K562 (cell line): Measurements from ENCODE around the gene TNF. TPM values are rescaled to one million over a fixed set of nuclear protein-coding genes. Genes with fewer than 3 reads are reported as not detected.

Experiments used
- ARID2 ChIP-seq: fragments of 450-650 bp; IDR thresholded peaks from 2 replicates; pipeline ENCODE4 v1.6.1; 2017; ENCODE audit warnings: antibody characterized with exemption, mild to moderate bottlenecking
- EWSR1 ChIP-seq: fragments of 450-650 bp; IDR thresholded peaks from 2 replicates; pipeline ENCODE4 v1.6.1; 2018; ENCODE audit warnings: borderline replicate concordance, mild to moderate bottlenecking, low read depth, moderate library complexity; ENCODE audit not compliant: partially characterized antibody
- FOXK1 ChIP-seq: sonication (generic); formaldehyde crosslinking; IDR thresholded peaks from 2 replicates; pipeline ENCODE4 v1.8.0; 2022; ENCODE audit warnings: missing genetic modification reagents, mild to moderate bottlenecking, borderline replicate concordance
- GABPA ChIP-seq: fragments of 200-800 bp; sonication (Bioruptor generic); conservative IDR thresholded peaks from 2 replicates; pipeline ENCODE4 v1.6.1; 2016; ENCODE audit warnings: low read depth, missing genetic modification characterization, missing compliant biosample characterization
- GABPB1 ChIP-seq: sonication (generic); formaldehyde crosslinking; IDR thresholded peaks from 2 replicates; pipeline ENCODE4 v1.8.0; 2022; ENCODE audit warnings: mild to moderate bottlenecking, missing genetic modification reagents
- HDGF ChIP-seq: fragments of 450-650 bp; IDR thresholded peaks from 2 replicates; pipeline ENCODE4 v1.6.1; 2016
- KAT2B ChIP-seq: IDR thresholded peaks from one replicate; pipeline ENCODE4 v1.6.1; 2012; ENCODE audit warnings: low read depth, mild to moderate bottlenecking, control low read depth, inconsistent platforms, low read length, moderate library complexity
- KAT8 ChIP-seq: fragments of 450-650 bp; IDR thresholded peaks from 2 replicates; pipeline ENCODE4 v1.6.1; 2016; ENCODE audit warnings: low read depth, mild to moderate bottlenecking
- MTA2 ChIP-seq: fragments of 450-650 bp; IDR thresholded peaks from 2 replicates; pipeline ENCODE4 v1.6.1; 2016; ENCODE audit warnings: low read depth
- NR2C2 ChIP-seq, 2 experiments: fragments of 200-800 bp in 1 of 2; sonication (Bioruptor generic) in 1 of 2; sonication (generic) in 1 of 2; formaldehyde crosslinking in 1 of 2; IDR thresholded peaks; 2 replicates each; pipeline versions ENCODE4 v1.6.1 to v1.8.0; 2016 to 2022; ENCODE audit warnings: mild to moderate bottlenecking in 1 of 2, missing compliant biosample characterization in 1 of 2, missing genetic modification characterization in 1 of 2, missing genetic modification reagents in 1 of 2
- RAD51 ChIP-seq: fragments of 450-650 bp; IDR thresholded peaks from 2 replicates; pipeline ENCODE4 v1.7.1; 2016; ENCODE audit warnings: low read depth, mild to moderate bottlenecking, borderline replicate concordance
- RBM34 ChIP-seq: fragments of 200-400 bp; formaldehyde crosslinking; IDR thresholded peaks from 2 replicates; pipeline ENCODE4 v1.6.1; 2018; ENCODE audit warnings: low read length, borderline replicate concordance; ENCODE audit not compliant: insufficient read depth
- SAFB ChIP-seq: fragments of 200-400 bp; formaldehyde crosslinking; IDR thresholded peaks from 2 replicates; pipeline ENCODE4 v1.6.1; 2017; ENCODE audit warnings: low read depth, low read length, borderline replicate concordance
- SMAD3 ChIP-seq: fragments of 450-650 bp; formaldehyde crosslinking; conservative IDR thresholded peaks from 2 replicates; pipeline ENCODE4 v1.4.0; 2020; ENCODE audit warnings: mild to moderate bottlenecking
- SRSF9 ChIP-seq: fragments of 200-400 bp; formaldehyde crosslinking; IDR thresholded peaks from 2 replicates; pipeline ENCODE4 v1.6.1; 2017; ENCODE audit warnings: low read depth, low read length, borderline replicate concordance
- TFAM ChIP-seq: fragments of 250-450 bp; sonication (Bioruptor Pico); conservative IDR thresholded peaks from 2 replicates; pipeline ENCODE4 v1.5.0; 2021; ENCODE audit warnings: mild to moderate bottlenecking, moderate library complexity
- THRAP3 ChIP-seq: fragments of 450-650 bp; IDR thresholded peaks from 2 replicates; pipeline ENCODE4 v1.6.1; 2016; ENCODE audit warnings: mild to moderate bottlenecking, inconsistent platforms, borderline replicate concordance
- ZNF445 ChIP-seq: fragments of 250-450 bp; sonication (Bioruptor Pico); IDR thresholded peaks from 2 replicates; pipeline ENCODE4 v1.4.0; 2020; ENCODE audit warnings: low read depth, mild to moderate bottlenecking, moderate library complexity
- polyA plus RNA-seq, 8 experiments: library from polyadenylated mRNA; depleted of rRNA in 4 of 8; stranded (reverse) in 5 of 8; unstranded in 3 of 8; fragments of >200 nt; fragmentation: Nextera tagmentation in 2 of 8; fragmentation: Illumina TruSeq in 1 of 8; extraction: Ambion mirVana in 2 of 8; extraction: Trizol in 1 of 8; gene quantifications; 2 replicates each; pipeline versions ENCODE4 v1.2.1 to v1.2.3, GENCODE V29; 2011 to 2014; ENCODE audit warnings: inconsistent platforms in 1 of 8, missing spikeins in 1 of 8
- total RNA-seq, 7 experiments: library from RNA; depleted of rRNA in 6 of 7; stranded (reverse); fragments of >200 nt in 6 of 7; fragmentation: Illumina TruSeq in 2 of 7; extraction: Trizol in 2 of 7; gene quantifications; 2 replicates each; pipeline versions ENCODE4 v1.2.1 to v1.2.3, GENCODE V29; 2011 to 2021; ENCODE audit warnings: low replicate concordance in 1 of 7
- TF ChIP-seq, protein P1 (sequence below): sonication (generic); formaldehyde crosslinking; IDR thresholded peaks from 2 replicates; pipeline ENCODE4 v1.8.0; 2022; ENCODE audit warnings: mild to moderate bottlenecking, missing genetic modification reagents
- TF ChIP-seq, protein P2 (sequence below): fragments of 250-450 bp; sonication (Bioruptor Pico); IDR thresholded peaks from 2 replicates; pipeline ENCODE4 v1.4.0; 2020; ENCODE audit warnings: borderline replicate concordance
- TF ChIP-seq, protein P3 (sequence below): sonication (generic); formaldehyde crosslinking; IDR thresholded peaks from 2 replicates; pipeline ENCODE4 v1.8.0; 2022; ENCODE audit warnings: missing genetic modification reagents, mild to moderate bottlenecking, borderline replicate concordance

TNF gene
- total and polyA plus RNA-seq, 9 of the 15 experiments (the other 6 are each of a cell fraction or from before 2014, with no cell fraction given), result 0.08 to 0.40 TPM; not detected in 7

DNA sequence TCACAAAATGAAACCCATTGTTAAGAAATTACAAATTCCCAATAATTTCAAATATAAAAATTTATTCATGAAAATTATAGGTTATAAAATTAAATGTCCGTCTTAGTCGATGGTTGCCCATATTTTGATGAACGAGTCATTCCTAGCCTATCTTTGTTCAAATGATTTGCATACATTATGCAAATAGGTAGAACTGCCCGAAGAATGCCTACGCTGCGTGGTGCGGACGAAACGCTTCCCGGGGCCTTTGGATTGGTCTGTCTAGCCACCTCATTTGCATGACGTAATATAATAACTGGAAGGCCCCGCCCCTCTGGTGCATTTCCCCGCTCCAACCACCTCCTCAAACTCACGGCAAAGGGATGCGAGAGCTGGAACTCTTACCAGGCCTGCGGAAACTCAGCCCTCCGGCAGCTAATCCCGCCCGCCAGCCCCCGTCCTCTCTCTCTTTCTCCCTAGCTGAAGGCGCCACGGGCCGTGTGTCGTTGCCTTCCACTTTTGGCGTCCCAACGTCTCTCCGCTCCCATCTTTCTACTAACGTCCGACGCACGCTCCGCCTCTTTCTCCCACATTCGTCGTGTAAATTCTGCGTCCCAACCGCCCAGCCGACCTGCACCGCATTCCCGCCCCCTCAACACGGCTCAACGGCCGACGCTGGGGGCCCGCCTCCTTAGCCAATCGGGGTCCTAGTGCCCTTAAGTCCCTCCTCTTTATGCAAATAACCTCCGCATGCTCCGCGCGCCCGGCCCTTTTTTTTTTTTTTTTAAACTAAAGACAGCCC, 44.6 kb downstream of the TNF start (continued):
- TF ChIP-seq, protein P1, sequence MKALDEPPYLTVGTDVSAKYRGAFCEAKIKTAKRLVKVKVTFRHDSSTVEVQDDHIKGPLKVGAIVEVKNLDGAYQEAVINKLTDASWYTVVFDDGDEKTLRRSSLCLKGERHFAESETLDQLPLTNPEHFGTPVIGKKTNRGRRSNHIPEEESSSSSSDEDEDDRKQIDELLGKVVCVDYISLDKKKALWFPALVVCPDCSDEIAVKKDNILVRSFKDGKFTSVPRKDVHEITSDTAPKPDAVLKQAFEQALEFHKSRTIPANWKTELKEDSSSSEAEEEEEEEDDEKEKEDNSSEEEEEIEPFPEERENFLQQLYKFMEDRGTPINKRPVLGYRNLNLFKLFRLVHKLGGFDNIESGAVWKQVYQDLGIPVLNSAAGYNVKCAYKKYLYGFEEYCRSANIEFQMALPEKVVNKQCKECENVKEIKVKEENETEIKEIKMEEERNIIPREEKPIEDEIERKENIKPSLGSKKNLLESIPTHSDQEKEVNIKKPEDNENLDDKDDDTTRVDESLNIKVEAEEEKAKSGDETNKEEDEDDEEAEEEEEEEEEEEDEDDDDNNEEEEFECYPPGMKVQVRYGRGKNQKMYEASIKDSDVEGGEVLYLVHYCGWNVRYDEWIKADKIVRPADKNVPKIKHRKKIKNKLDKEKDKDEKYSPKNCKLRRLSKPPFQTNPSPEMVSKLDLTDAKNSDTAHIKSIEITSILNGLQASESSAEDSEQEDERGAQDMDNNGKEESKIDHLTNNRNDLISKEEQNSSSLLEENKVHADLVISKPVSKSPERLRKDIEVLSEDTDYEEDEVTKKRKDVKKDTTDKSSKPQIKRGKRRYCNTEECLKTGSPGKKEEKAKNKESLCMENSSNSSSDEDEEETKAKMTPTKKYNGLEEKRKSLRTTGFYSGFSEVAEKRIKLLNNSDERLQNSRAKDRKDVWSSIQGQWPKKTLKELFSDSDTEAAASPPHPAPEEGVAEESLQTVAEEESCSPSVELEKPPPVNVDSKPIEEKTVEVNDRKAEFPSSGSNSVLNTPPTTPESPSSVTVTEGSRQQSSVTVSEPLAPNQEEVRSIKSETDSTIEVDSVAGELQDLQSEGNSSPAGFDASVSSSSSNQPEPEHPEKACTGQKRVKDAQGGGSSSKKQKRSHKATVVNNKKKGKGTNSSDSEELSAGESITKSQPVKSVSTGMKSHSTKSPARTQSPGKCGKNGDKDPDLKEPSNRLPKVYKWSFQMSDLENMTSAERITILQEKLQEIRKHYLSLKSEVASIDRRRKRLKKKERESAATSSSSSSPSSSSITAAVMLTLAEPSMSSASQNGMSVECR (CRISPR knock-in tag), result peak; percentile 65
- no peak for TF ChIP-seq KAT2B
- no peak for TF ChIP-seq RAD51
- TF ChIP-seq SAFB, result no peak
- TF ChIP-seq, protein P2, sequence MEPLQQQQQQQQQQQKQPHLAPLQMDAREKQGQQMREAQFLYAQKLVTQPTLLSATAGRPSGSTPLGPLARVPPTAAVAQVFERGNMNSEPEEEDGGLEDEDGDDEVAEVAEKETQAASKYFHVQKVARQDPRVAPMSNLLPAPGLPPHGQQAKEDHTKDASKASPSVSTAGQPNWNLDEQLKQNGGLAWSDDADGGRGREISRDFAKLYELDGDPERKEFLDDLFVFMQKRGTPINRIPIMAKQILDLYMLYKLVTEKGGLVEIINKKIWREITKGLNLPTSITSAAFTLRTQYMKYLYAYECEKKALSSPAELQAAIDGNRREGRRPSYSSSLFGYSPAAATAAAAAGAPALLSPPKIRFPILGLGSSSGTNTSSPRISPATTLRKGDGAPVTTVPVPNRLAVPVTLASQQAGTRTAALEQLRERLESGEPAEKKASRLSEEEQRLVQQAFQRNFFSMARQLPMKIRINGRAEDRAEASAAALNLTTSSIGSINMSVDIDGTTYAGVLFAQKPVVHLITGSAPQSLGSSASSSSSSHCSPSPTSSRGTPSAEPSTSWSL (CRISPR knock-in tag), result 0 out of 2 replicates have a peak, but pooled peaks have one; percentile 51
- 0 out of 2 replicates have a peak, but pooled peaks have one; percentile 59 for TF ChIP-seq SMAD3
- TF ChIP-seq MTA2, result no peak
- TF ChIP-seq THRAP3, result no peak
- no peak for TF ChIP-seq GABPB1 (CRISPR knock-in tag)
- TF ChIP-seq RBM34, result no peak
- no peak for TF ChIP-seq SRSF9
- TF ChIP-seq, protein P3, sequence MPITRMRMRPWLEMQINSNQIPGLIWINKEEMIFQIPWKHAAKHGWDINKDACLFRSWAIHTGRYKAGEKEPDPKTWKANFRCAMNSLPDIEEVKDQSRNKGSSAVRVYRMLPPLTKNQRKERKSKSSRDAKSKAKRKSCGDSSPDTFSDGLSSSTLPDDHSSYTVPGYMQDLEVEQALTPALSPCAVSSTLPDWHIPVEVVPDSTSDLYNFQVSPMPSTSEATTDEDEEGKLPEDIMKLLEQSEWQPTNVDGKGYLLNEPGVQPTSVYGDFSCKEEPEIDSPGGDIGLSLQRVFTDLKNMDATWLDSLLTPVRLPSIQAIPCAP (CRISPR knock-in tag), result no peak
- no peak for TF ChIP-seq ARID2
- peak; percentile 72; the same call in 1 of the 2 replicates for TF ChIP-seq NR2C2 (CRISPR knock-in tag; IDR thresholded peaks at IDR 0.05)
- TF ChIP-seq NR2C2 (tag; IDR thresholded peaks at IDR 0.05), result no peak
- TF ChIP-seq ZNF445 (CRISPR knock-in tag), result peak; percentile 22; the same call in 1 of the 2 replicates
- TF ChIP-seq KAT8, result no peak
- no peak for TF ChIP-seq TFAM (CRISPR knock-in tag)
- no peak for TF ChIP-seq EWSR1
- TF ChIP-seq HDGF, result no peak
- no peak for TF ChIP-seq FOXK1
- TF ChIP-seq GABPA (tag), result peak; percentile 69
